ENCODE measurements around the gene DUSP15. TPM values are rescaled to one million over a fixed set of nuclear protein-coding genes. Genes with fewer than 3 reads are reported as not detected.

The DUSP15 gene
- total RNA-seq, 1 donor from 2014 or later = 9.8 TPM

GRCh38 chr20:31861385-31862156 lies 8.8 kb downstream of the DUSP15 start:
- DNase-seq (ENCODE audit: low spot score in 2 of 2) (peak; percentile 80 to 93), FAIRE-seq (no peak)

- DNase-seq (ENCODE audit: low spot score in 2 of 2) (no peak), FAIRE-seq (no peak)
These were observed 9.3 kb downstream of the DUSP15 start for GRCh38 chr20:31861135-31861384.

GRCh38 chr20:31860390-31861134 lies 9.8 kb downstream of the DUSP15 start:
- FAIRE-seq (no peak), DNase-seq (ENCODE audit: low spot score in 2 of 2) (no peak)

- no peak for FAIRE-seq
These were observed 10.3 kb downstream of the DUSP15 start for GRCh38 chr20:31859998-31860380.

GRCh38 chr20:31859266-31859997 lies 10.9 kb downstream of the DUSP15 start:
- FAIRE-seq (no peak), DNase-seq (ENCODE audit: low spot score in 2 of 2) (no peak)

More at GRCh38 chr20:31859998-31860380, 10.3 kb downstream of the DUSP15 start:
- DNase-seq (ENCODE audit: low spot score in 2 of 2) = no peak

- FAIRE-seq (no peak), DNase-seq (ENCODE audit: low spot score in 2 of 2) (no peak)
These were observed 11.6 kb downstream of the DUSP15 start for GRCh38 chr20:31858760-31859083.

GRCh38 chr20:31857861-31858759 lies 12.2 kb downstream of the DUSP15 start:
- no peak for DNase-seq (ENCODE audit: low spot score in 2 of 2)
- FAIRE-seq = no peak

- DNase-seq (ENCODE audit: low spot score in 2 of 2) (no peak), FAIRE-seq (no peak)
These were observed 13.8 kb downstream of the DUSP15 start for GRCh38 chr20:31856516-31856915.

- no peak for FAIRE-seq
- no peak for DNase-seq (ENCODE audit: low spot score in 2 of 2)
These were observed 16.8 kb downstream of the DUSP15 start for GRCh38 chr20:31853481-31853880.

GRCh38 chr20:31851240-31851955 lies 18.9 kb downstream of the DUSP15 start:
- DNase-seq (ENCODE audit: low spot score in 2 of 2) (no peak), FAIRE-seq (no peak)

GRCh38 chr20:31849306-31849930 lies 20.9 kb downstream of the DUSP15 start:
- FAIRE-seq (no peak), DNase-seq (ENCODE audit: low spot score in 2 of 2) (no peak)

GRCh38 chr20:31848088-31848999 lies 22.0 kb downstream of the DUSP15 start:
- FAIRE-seq = no peak
- no peak for DNase-seq (ENCODE audit: low spot score in 2 of 2)

GRCh38 chr20:31846793-31847138 lies 23.6 kb downstream of the DUSP15 start:
- DNase-seq (ENCODE audit: low spot score in 2 of 2) = no peak
- no peak for FAIRE-seq

- no peak for DNase-seq (ENCODE audit: low spot score in 2 of 2)
- no peak for FAIRE-seq
These were observed 24.9 kb downstream of the DUSP15 start, which contains the start of gene FOXS1 for GRCh38 chr20:31845300-31845863. TSS of gene FOXS1 (minus strand) at chr20:31845604. CDS start at chr20:31845542, 62 bp downstream.

GRCh38 chr20:31844737-31845299 lies 25.5 kb downstream of the DUSP15 start:
- FAIRE-seq (no peak), DNase-seq (ENCODE audit: low spot score in 2 of 2) (no peak)

GRCh38 chr20:31843881-31844280 lies 26.4 kb downstream of the DUSP15 start:
- DNase-seq (ENCODE audit: low spot score in 2 of 2) (no peak), FAIRE-seq (no peak)

- no peak for DNase-seq (ENCODE audit: low spot score in 2 of 2)
- no peak for FAIRE-seq
These were observed 27.0 kb downstream of the DUSP15 start for GRCh38 chr20:31843288-31843687.

Data from frontal cortex (tissue), 4 donors.